Left ventricle myocardium inferior (tissue), 1 donor: Measurements from ENCODE around the gene CENPB. TPM values are rescaled to one million over a fixed set of nuclear protein-coding genes. Genes with fewer than 3 reads are reported as not detected.

Experiments used
- DNase-seq: peaks from one replicate; pipeline ENCODE4 v3.0.0-alpha.2; 2020
- H3K27ac ChIP-seq: fragments of 200-600 bp; replicated peaks from 2 replicates; pipeline ENCODE4 v1.8.0; 2021
- H3K27me3 ChIP-seq: fragments of 200-600 bp; 2 replicates; pipeline ENCODE4 v1.8.0; 2021; ENCODE audit warnings: low read depth
- H3K36me3 ChIP-seq: fragments of 200-600 bp; 2 replicates; pipeline ENCODE4 v1.8.0; 2021
- H3K4me1 ChIP-seq: fragments of 200-600 bp; 2 replicates; pipeline ENCODE4 v1.8.0; 2021
- H3K4me3 ChIP-seq: fragments of 200-600 bp; 2 replicates; pipeline ENCODE4 v1.8.0; 2021; ENCODE audit warnings: mild to moderate bottlenecking, moderate library complexity
- H3K9me3 ChIP-seq: fragments of 200-600 bp; replicated peaks from 2 replicates; pipeline ENCODE4 v1.8.0; 2021
- CTCF ChIP-seq: fragments of 200-600 bp; IDR thresholded peaks from 2 replicates; pipeline ENCODE4 v1.8.0; 2021; ENCODE audit warnings: antibody characterized with exemption, mild to moderate bottlenecking, borderline replicate concordance
- intact Hi-C: fragments of 100-400 bp; cut with micrococcal nuclease; formaldehyde crosslinking; loops from one replicate; pipeline ENCODE4 v1.11.0; 2022
- total RNA-seq: library from RNA; stranded (reverse); fragmentation: NEBNext Ultra II Directional; extraction: Animal tissue kit (Norgen Biotek cat#: 25700); gene quantifications from one replicate; pipeline ENCODE4 v1.2.1, GENCODE V29; 2021
- donor health status: DM: no; HTN: yes; CAD: no; lungs with severe emphysema.

CENPB gene
- total RNA-seq, 1 donor from 2014 or later = 70.7 TPM

- Histone ChIP-seq H3K9me3 (no peaks in the 10 kb centered on the region), H3K27ac (peak overlapping the region; percentile 36), H3K4me1 (peaks cover 36% of the 10 kb centered on the region), H3K4me3 (no peak overlapping the region), H3K27me3 (no peaks in the 10 kb centered on the region), H3K36me3 (peaks cover 50% of the 10 kb centered on the region)
- no peak for DNase-seq
- no peak for TF ChIP-seq CTCF
- intact Hi-C loops = no loop called here
Observed at GRCh38 chr20:3804781-3805180, 18.2 kb upstream of the CENPB start.

- Histone ChIP-seq H3K9me3 (no peaks in the 10 kb centered on the region), H3K27ac (no peak overlapping the region), H3K4me1 (peaks cover 33% of the 10 kb centered on the region), H3K4me3 (no peak overlapping the region), H3K27me3 (no peaks in the 10 kb centered on the region), H3K36me3 (peaks cover 50% of the 10 kb centered on the region)
- intact Hi-C loops = no loop called here
- DNase-seq = no peak
- TF ChIP-seq CTCF = no peak
Observed at GRCh38 chr20:3804254-3804751, 17.8 kb upstream of the CENPB start.

- intact Hi-C loops = no loop called here
- peaks cover 36% of the 10 kb centered on the region for H3K4me1 ChIP-seq
- no peak for TF ChIP-seq CTCF
- H3K27ac ChIP-seq = no peak overlapping the region
- no peaks in the 10 kb centered on the region for H3K9me3 ChIP-seq
- no peak for DNase-seq
- H3K27me3 ChIP-seq = no peaks in the 10 kb centered on the region
- peaks cover 50% of the 10 kb centered on the region for H3K36me3 ChIP-seq
- H3K4me3 ChIP-seq = no peak overlapping the region
Observed at GRCh38 chr20:3803854-3804253, 17.3 kb upstream of the CENPB start.

- no peak for DNase-seq
- peaks cover 50% of the 10 kb centered on the region for H3K36me3 ChIP-seq
- peaks cover 36% of the 10 kb centered on the region for H3K4me1 ChIP-seq
- intact Hi-C loops = no loop called here
- H3K27me3 ChIP-seq = no peaks in the 10 kb centered on the region
- no peak overlapping the region for H3K4me3 ChIP-seq
- H3K9me3 ChIP-seq = no peaks in the 10 kb centered on the region
- no peak for TF ChIP-seq CTCF
- no peak overlapping the region for H3K27ac ChIP-seq
Observed at GRCh38 chr20:3803289-3803688, 16.7 kb upstream of the CENPB start.

- intact Hi-C loops = no loop called here
- Histone ChIP-seq H3K9me3 (no peaks in the 10 kb centered on the region), H3K4me3 (no peak overlapping the region), H3K4me1 (peaks cover 34% of the 10 kb centered on the region), H3K36me3 (peaks cover 50% of the 10 kb centered on the region), H3K27me3 (no peaks in the 10 kb centered on the region), H3K27ac (no peak overlapping the region)
- no peak for TF ChIP-seq CTCF
- DNase-seq = no peak
Observed at GRCh38 chr20:3802524-3803239, 16.1 kb upstream of the CENPB start.
